ENCODE data around the gene TEX53. TPM values are rescaled to one million over a fixed set of nuclear protein-coding genes. Genes with fewer than 3 reads are reported as not detected.
A peak's percentile ranks its signal among the peaks of the same experiment; 100 is the strongest.

The TEX53 gene
- total RNA-seq, 3 donors from 2014 or later: not detected

DNA sequence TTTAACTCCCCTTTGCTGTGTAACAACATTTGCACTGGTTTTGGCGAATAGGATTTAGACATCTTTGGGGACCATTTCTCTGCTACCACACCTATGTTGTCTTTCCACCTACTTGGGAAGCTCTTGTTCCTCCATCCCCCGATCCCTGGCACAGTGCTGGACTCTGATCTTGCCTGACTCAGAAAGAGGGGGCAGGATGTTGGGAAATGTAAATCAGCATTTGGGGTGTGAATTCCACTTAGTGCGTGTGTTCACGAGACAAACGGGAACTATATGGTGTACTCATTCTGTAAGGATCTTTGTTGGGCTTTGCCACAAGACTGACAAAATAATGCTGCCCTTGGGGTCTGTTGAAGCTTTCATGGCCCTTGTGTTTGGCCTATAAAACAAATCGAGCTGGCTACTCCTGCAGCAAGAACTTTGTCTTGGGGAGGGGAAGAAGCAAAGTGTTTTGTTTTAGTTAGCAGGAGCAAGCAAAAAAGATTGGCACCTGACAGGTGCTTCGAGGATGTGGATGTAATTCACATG is 28.0 kb downstream of the TEX53 start:
- ATAC-seq: no peak
- intact Hi-C loops (cut with DNase I, micrococcal nuclease): no loop called here
- no peak for DNase-seq
- H3K36me3 ChIP-seq (ENCODE audit: low read depth): no peaks in the 10 kb centered on the region
- no peaks in the 10 kb centered on the region for H3K9me3 ChIP-seq
- TF ChIP-seq CTCF (IDR thresholded peaks at IDR 0.05): no peak
- no peak overlapping the region for H3K4me3 ChIP-seq
- H3K4me1 ChIP-seq (ENCODE audit: low read depth): no peaks in the 10 kb centered on the region

- Histone ChIP-seq H3K4me1 (ENCODE audit: low read depth) (no peaks in the 10 kb centered on the region), H3K4me3 (no peak overlapping the region), H3K9me3 (no peaks in the 10 kb centered on the region), H3K36me3 (ENCODE audit: low read depth) (no peaks in the 10 kb centered on the region)
- intact Hi-C loops (cut with DNase I, micrococcal nuclease): no loop called here
- ATAC-seq (no peak), DNase-seq (no peak)
- no peak for TF ChIP-seq CTCF (IDR thresholded peaks at IDR 0.05)
Measured at GRCh38 chr9:114627553-114627952, 30.1 kb downstream of the TEX53 start.

DNA sequence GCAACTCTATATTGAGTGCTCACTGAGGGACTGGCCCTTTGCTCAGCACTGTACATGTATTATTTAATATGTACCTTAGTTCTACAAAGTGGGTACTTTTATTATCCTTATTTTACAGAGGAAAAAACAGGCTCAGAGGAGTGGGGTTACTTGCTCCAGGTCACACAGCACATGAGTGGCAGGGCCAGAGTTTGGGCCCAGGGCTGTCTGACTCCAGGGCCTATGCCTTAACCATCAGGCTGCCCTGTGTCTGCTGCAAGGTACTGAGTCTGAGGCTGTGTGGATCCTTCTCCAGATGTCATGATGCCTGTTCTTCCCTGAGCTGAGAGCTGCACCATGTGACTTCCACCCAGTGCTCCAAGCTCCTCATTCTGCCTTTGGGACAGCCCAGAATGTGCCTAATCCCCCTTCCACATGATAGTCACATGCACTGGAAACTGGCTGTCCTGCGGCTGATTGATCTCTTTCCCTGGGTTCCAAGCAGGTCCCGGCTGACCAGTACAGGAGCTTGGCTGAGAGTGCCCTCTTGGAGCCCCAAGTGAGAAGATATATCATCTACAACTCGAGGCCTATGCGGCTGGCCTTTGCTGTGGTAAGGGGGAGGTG is 31.1 kb downstream of the TEX53 start:
- H3K4me3 ChIP-seq: no peak overlapping the region
- no peaks in the 10 kb centered on the region for H3K9me3 ChIP-seq
- no peak for DNase-seq
- no peak for TF ChIP-seq CTCF (IDR thresholded peaks at IDR 0.05)
- intact Hi-C loops (cut with DNase I, micrococcal nuclease): no loop called here
- no peak for ATAC-seq
- H3K36me3 ChIP-seq (ENCODE audit: low read depth): no peaks in the 10 kb centered on the region
- H3K4me1 ChIP-seq (ENCODE audit: low read depth): no peaks in the 10 kb centered on the region

DNA sequence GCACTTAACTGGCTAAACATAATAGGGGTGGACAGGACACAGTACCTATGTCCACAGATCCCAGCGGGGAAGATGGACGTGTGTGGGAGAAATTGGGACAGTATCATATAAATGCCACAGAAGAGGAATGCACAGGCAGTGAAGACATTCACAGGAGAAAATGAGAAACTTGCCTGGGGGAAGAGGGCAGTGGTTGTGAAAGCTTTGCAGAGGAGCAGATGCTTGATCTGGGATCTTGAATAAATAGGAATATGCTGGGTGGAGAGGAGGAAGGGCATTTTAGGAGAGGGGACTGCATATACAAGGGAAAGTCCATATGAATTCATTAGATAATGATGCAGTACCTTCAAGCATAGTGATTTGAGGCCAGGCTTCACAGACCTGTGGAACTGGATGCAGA is 32.9 kb downstream of the TEX53 start:
- DNase-seq (no peak), ATAC-seq (no peak)
- no peak for TF ChIP-seq CTCF (IDR thresholded peaks at IDR 0.05)
- H3K9me3 ChIP-seq: no peaks in the 10 kb centered on the region
- no peaks in the 10 kb centered on the region for H3K36me3 ChIP-seq (ENCODE audit: low read depth)
- no peak overlapping the region for H3K4me3 ChIP-seq
- no peaks in the 10 kb centered on the region for H3K4me1 ChIP-seq (ENCODE audit: low read depth)
- intact Hi-C loops (cut with DNase I, micrococcal nuclease): no loop called here

DNA sequence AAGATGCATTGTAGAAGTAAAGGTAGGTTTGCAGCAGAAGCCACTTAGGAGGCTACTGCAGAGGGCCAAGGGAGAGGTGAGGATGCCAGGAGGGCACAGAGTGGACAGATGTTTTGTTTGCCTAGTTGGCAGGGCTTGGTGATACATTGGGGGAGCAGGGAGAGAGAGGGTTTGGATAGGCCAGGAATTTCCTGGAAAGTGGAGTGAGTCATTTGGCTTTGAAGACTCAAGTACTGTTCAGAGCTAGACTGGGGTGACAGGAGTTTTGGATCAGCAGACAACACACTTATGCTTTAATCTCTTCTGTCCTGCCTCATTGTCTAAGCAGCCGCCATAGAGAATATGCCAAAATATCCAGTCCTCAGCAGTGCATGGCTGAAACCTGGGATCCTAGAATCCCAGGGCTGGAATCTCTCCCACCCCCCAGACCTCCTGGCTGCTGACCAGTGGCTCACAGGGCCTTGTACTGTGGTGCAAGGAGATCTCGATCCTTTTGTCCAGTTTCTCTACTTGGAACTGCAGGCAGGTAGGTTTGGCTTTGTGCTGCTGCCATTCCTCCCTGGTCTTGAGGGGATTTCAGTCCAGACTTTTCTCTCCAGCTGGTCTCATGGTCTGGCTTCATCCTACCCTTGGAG is 35.5 kb downstream of the TEX53 start:
- H3K9me3 ChIP-seq: no peaks in the 10 kb centered on the region
- no peak overlapping the region for H3K4me3 ChIP-seq
- intact Hi-C loops (cut with DNase I, micrococcal nuclease): no loop called here
- no peak for DNase-seq
- TF ChIP-seq CTCF (IDR thresholded peaks at IDR 0.05): no peak
- no peaks in the 10 kb centered on the region for H3K4me1 ChIP-seq (ENCODE audit: low read depth)
- peak; percentile 38 for ATAC-seq
- no peaks in the 10 kb centered on the region for H3K36me3 ChIP-seq (ENCODE audit: low read depth)
